Ecto neural progenitor cell (in vitro differentiated cells): Measurements from ENCODE around the gene GGNBP2.

Experiments
- DNase-seq: peaks from one replicate; pipeline ENCODE4 v3.0.0-alpha.2; 2018; ENCODE audit warnings: low spot score

The GGNBP2 gene

DNA sequence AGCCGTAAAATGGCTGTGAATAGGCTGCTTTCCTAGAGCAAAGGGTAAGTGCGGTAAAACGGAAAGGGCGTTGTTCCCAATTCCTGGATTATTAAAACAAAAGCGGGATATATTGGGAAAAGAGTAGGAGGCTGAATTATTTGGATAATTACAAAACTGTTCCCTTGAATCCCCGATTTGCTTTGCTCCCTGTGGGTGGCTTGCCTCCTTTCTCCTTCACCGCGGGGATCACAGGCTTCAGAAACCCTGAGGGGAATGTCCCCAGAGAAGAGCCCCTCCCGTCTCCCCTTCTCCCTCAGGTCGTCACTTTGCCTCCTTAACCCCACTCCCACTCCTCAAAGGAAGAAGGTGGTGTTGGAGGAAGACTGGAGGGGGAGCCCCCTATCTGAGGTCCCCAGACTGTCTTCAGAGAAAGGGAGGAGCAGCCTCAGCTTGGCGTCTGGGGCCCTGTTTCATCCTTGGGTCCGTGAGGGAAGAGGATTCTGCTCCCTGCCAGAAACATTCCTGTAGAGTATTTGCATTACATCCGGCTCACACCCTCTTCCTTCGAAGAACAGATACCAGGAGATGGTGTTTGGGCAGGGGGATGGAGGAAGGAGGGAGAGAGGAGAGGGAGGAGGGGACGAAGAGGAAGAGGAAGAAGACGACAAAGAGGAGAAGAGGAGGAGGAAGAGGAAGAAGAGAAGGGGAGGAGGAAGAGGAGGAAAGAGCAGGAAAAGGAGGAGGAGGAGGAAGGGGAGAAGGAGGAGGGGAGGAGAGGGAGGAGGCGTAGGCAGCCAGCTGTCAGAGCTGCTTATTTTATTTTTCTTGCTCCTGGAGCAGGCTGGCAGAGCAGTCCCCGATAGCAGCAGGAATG is 88.4 kb downstream of the GGNBP2 start:
- no peak for DNase-seq
